Astrocyte of the spinal cord (primary cell): ENCODE data around the gene NIPAL3.
"Not testable (repeated sequence)": the region's sequence is repeated elsewhere in the genome, so short reads cannot be mapped to it uniquely, and the experiment has no call there.

Source experiments
- DNase-seq: peaks from one replicate; pipeline ENCODE4 v3.0.0; 2011; ENCODE audit warnings: low read depth, low spot score
- H3K4me3 ChIP-seq: 2 replicates; pipeline ENCODE4 v1.5.1; 2011; ENCODE audit warnings: low read depth, mild to moderate bottlenecking, low read length, moderate library complexity
- in situ Hi-C: cut with HindIII; loops from 2 replicates; pipeline ENCODE4 v1.10.0; 2017; ENCODE audit warnings: low sequenced_read_pairs
- TF ChIP-seq, protein P1 (sequence below): IDR thresholded peaks from 2 replicates; pipeline ENCODE4 v1.5.1; 2012; ENCODE audit warnings: low read depth, mild to moderate bottlenecking, low read length, inconsistent platforms

Gene NIPAL3

DNA sequence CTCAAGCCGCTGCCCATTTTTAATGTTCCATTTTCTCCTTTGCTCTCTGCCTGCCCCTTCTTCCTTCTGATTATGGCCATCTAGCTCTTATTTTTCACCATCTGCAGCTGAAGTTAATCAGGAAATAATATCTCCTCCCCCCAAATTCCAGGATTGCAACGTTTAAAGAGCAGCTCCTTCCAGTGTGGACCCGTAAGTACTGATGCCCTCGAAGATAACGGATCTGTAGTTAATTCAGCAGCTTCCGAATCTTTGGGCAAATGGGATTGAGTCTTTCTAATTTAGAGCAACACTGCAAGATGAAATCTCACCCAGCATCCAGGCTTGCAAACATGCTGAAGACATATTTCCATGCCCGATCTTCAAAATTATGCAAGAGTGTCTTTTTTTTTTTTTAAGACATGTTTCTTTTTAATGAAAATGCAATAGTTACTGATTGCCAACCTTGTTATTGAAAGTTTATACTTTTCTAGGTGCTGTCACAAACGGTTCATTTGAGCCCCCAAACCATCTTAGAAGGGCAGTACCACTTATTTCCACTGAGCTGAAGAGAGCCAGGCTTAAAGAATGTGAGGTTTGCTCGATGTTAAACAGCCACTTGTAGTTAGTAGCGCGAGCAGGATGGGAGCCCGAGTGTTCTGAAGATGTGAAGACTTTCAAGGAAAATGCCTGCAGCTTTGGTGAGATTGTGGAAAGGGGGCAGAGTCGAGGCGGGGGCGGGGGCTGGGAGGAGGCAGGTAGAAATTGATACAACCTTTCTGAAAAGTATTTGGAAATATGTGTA, 76.2 kb downstream of the NIPAL3 start:
- no peak for DNase-seq
- TF ChIP-seq, protein P1, sequence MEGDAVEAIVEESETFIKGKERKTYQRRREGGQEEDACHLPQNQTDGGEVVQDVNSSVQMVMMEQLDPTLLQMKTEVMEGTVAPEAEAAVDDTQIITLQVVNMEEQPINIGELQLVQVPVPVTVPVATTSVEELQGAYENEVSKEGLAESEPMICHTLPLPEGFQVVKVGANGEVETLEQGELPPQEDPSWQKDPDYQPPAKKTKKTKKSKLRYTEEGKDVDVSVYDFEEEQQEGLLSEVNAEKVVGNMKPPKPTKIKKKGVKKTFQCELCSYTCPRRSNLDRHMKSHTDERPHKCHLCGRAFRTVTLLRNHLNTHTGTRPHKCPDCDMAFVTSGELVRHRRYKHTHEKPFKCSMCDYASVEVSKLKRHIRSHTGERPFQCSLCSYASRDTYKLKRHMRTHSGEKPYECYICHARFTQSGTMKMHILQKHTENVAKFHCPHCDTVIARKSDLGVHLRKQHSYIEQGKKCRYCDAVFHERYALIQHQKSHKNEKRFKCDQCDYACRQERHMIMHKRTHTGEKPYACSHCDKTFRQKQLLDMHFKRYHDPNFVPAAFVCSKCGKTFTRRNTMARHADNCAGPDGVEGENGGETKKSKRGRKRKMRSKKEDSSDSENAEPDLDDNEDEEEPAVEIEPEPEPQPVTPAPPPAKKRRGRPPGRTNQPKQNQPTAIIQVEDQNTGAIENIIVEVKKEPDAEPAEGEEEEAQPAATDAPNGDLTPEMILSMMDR: no peak
- in situ Hi-C loops: no loop called here
- H3K4me3 ChIP-seq: no peak overlapping the region

DNA sequence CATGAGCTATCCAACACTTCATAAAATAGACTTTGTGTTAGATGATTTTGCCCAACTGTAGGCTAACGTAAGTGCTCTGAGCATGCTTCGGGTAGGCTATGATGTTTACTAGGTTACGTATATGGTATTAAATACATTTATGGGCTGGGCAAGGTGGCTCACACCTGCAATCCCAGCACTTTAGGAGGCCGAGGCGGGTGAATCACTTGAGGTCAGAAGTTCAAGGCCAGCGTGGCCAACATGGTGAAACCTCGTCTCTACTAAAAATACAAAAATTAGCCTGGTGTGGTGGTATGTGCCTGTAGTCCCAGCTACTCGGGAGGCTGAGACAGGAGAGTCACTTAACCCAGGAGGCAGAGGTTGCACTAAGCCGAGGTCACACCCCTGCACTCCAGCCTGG, 77.3 kb downstream of the NIPAL3 start:
- in situ Hi-C loops, H3K4me3 ChIP-seq, DNase-seq: not testable (repeated sequence)

GRCh38 chr1:24493785-24494184, 78.2 kb downstream of the NIPAL3 start:
- in situ Hi-C loops: no loop called here
- no peak for DNase-seq
- no peak overlapping the region for H3K4me3 ChIP-seq
- TF ChIP-seq, protein P1: no peak

GRCh38 chr1:24498589-24498988, 83.0 kb downstream of the NIPAL3 start:
- no peak for DNase-seq
- no peak overlapping the region for H3K4me3 ChIP-seq
- TF ChIP-seq, protein P1: no peak
- in situ Hi-C loops: no loop called here

- in situ Hi-C loops: no loop called here
These were observed 84.9 kb downstream of the NIPAL3 start for GRCh38 chr1:24500448-24501048.

DNA sequence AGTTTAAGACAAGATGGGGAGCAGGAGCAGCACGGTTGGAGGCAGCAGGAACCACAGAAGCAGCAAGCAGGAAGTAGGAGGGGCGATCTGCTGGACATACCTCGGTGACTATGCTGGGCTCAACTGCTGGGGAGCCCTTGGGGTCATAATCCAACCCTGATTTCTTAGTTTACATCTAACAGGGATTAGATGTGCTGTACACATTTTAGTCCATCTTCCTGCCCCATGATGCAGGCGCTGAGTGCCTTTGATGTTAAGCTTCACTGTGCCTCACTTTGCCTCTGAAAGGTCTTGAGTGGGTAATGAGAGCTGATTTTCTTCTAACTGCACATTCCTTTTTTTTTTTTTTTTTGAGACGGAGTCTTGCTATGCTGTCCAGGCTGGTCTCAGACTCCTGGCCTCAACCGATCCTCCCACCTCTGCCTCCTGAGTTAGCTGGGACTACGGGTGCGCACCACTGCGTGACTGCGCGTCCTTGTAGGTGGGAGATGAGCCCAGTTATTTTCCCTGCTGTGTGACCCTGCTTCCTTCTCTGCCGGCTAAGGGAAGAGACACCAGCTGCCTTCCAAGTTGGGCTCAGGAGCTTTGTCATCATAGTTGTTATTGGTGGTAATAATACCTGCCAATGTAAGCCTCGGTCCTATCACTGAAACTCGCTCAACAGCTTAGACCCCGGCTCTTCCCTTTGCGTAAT, 85.9 kb downstream of the NIPAL3 start:
- no peak for DNase-seq
- in situ Hi-C loops: no loop called here
- TF ChIP-seq, protein P1: no peak
- peak overlapping the region; percentile 76 for H3K4me3 ChIP-seq

More at GRCh38 chr1:24500448-24501048, 84.9 kb downstream of the NIPAL3 start:
- TF ChIP-seq, protein P1: no peak
- DNase-seq: no peak
- H3K4me3 ChIP-seq: no peak overlapping the region
